GM12874 (cell line): Measurements from ENCODE around the gene ZMAT3.

Source experiments
- TF ChIP-seq, protein P1 (sequence below): IDR thresholded peaks from 2 replicates; pipeline ENCODE4 v1.5.1; 2011; ENCODE audit warnings: low read depth, mild to moderate bottlenecking, control low read depth, low read length, moderate library complexity; ENCODE audit not compliant: insufficient read depth

Gene ZMAT3

DNA sequence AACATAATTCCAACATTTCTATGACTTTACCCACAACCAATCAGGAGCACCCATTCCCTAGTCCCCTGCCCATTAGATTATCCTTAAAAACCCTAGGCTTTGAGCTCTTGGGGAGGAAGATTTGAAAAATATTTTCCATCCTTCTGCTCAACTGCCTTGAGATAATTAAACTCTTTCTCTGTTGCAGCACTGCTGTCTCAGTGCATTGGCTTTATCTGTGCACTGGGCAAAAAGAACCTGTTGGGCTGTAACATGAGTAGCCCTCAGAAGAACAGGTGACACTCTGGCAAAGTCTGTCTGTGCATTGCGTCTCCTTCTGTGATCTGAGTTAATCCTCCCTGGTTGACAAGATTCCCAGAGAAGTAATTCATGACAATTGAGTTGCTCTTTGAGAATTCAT lies 83.9 kb downstream of the ZMAT3 start:
- TF ChIP-seq, protein P1, sequence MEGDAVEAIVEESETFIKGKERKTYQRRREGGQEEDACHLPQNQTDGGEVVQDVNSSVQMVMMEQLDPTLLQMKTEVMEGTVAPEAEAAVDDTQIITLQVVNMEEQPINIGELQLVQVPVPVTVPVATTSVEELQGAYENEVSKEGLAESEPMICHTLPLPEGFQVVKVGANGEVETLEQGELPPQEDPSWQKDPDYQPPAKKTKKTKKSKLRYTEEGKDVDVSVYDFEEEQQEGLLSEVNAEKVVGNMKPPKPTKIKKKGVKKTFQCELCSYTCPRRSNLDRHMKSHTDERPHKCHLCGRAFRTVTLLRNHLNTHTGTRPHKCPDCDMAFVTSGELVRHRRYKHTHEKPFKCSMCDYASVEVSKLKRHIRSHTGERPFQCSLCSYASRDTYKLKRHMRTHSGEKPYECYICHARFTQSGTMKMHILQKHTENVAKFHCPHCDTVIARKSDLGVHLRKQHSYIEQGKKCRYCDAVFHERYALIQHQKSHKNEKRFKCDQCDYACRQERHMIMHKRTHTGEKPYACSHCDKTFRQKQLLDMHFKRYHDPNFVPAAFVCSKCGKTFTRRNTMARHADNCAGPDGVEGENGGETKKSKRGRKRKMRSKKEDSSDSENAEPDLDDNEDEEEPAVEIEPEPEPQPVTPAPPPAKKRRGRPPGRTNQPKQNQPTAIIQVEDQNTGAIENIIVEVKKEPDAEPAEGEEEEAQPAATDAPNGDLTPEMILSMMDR, result no peak

DNA sequence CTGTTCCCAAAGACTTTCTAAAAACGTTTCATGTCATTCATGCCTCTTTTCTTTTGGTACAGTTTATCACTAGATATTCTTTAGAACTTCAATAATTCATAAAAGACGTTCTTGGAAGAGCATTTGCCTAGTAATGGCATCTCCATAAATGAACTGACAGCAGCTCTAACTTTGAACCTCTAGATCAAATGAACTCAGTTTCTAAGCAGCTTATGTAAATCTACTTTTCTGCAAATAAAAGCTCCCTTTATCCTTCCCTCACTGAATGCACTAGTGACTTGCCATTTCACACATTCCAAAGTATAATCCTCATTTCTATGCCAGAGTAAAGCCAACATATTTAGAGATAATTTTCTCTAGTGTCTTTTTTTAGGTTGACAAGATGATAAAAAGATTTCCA lies 85.2 kb downstream of the ZMAT3 start:
- TF ChIP-seq, protein P1, result no peak

DNA sequence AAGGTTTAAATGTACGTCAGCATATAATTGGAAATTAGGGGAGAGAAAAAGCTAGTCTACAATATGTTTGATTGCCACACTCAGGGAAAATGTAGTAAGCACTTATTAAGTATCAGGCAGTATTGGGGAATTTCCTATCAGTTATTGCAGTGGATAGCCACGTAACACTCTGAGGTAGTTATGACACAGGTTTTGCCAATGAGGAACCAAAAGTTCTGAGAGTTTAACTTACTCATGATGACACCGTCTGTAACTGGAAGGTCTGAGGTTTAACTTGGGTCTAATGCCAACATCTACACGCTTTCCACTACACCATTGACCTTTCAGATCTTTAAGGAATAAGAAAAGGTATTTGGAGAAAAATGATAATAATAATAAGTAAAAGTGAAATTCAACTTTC lies 89.5 kb downstream of the ZMAT3 start:
- TF ChIP-seq, protein P1, result no peak

DNA sequence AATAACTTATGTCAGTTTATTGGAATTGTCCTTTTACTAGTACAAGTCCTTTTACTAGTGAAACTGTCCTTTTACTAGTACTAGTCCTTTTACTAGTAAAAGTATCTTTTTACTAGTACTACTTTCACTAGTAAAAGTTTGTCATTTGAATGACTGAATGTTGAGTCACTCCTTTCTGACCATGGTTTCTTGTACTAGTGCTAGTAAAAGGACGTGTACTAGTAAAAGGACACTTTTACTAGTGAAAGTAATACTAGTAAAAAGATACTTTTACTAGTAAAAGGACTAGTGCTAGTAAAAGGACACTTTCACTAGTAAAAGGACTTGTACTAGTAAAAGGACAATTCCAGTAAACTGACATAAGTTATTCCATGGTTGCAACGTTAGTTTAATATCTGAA lies 96.3 kb downstream of the ZMAT3 start:
- TF ChIP-seq, protein P1, result no peak

DNA sequence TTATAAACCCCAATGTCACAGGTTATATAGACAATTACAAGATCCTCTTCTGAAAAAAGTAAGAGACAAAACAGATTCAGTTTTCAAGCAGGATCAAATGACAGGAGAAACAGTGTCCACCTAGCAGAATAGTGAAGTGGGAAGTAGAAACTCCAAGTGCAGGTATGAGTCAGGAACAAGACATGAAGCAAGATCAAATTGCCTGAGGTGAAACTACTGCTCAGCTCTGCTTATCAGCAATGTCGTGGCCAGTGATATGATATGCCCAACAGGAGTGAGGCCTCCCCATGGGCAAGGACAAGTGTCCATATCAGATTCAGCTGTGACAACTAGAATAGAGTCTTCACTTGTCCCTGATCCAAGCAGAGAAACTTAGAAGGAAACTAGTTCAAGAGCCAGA lies 100.0 kb downstream of the ZMAT3 start:
- TF ChIP-seq, protein P1, result no peak

DNA sequence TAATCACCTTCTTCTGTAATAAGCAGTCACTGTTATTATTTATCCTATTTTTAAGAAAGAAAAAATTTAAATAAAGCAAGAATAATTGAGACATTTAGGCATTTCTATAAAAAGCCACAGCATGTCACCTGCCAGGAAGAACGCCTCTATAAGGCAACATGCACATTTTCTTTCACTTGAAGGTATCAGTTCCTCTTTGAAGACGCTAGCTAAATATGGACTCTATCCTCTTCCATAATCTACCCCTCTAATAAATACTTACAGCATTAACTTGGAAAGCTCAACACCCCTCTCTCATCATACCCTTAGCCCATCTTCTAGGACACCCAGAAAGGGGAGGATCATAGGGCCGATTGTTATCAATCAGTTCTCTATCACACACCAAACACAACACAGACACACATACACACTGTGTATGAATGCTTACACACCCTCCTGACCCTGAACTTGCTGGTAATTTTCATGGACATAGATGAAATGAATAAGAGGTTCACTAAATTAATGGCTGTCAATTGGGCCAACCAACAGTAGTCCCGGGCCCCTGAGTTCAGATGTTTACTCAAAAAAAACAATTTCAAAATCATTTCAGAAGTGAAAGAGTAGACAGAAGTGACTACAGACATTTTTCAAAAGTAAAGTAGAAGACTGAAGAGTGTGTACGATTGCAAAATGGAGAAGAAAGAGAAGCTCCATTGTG lies 102.5 kb downstream of the ZMAT3 start:
- TF ChIP-seq, protein P1, result no peak
